Mesodermal cell (in vitro differentiated cells): ENCODE results near the gene FAM83B.

Experiments used
- H3K27ac ChIP-seq: 2 replicates; pipeline ENCODE4 v1.7.0; 2013; ENCODE audit warnings: mild to moderate bottlenecking, low read depth, low read length, moderate library complexity; ENCODE audit not compliant: severe bottlenecking
- H3K36me3 ChIP-seq: 2 replicates; pipeline ENCODE4 v1.7.1; 2013; ENCODE audit warnings: mild to moderate bottlenecking, low read length, moderate library complexity; ENCODE audit not compliant: control insufficient read depth, insufficient read depth
- H3K4me1 ChIP-seq: one replicate; pipeline ENCODE4 v1.7.1; 2013; ENCODE audit warnings: mild to moderate bottlenecking, low read length; ENCODE audit not compliant: insufficient read depth, control insufficient read depth, poor library complexity, severe bottlenecking
- H3K4me3 ChIP-seq: 2 replicates; pipeline ENCODE4 v1.7.0; 2013; ENCODE audit warnings: low read length, control low read depth, mild to moderate bottlenecking; ENCODE audit not compliant: insufficient read depth, poor library complexity, severe bottlenecking; ENCODE audit errors: extremely low read depth
- H3K9me3 ChIP-seq: 2 replicates; pipeline ENCODE4 v1.7.1; 2013; ENCODE audit warnings: mild to moderate bottlenecking, low read length, moderate library complexity; ENCODE audit not compliant: control insufficient read depth
- WGBS, 2 experiments: methylation state at CpG; one replicate each; pipeline ENCODE4 v1.1.5; 2013; ENCODE audit warnings: missing lambda C conversion rate in 2 of 2; ENCODE audit not compliant: insufficient coverage in 2 of 2; 5-methylcytosine and 5-hydroxymethylcytosine counted together

Gene FAM83B

DNA sequence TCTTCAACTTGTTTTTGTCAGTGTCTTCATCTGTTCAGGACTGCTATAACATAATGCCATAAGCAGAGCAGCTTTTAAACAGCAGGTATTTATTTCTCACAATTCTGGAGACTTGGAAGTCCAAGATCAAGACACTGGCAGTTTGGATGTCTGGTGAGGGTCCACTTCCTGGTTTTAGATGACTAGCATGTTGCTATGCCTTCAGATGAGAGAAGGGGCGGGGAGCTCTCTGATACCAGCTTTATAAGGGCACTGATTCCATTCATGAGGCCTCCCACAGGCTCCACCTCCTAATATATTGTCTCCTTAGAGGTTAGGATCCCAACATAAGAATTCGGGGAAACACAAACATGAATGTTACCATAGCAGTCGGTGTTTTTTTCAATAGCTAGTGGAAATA lies 52.9 kb downstream of the FAM83B start:
- Histone ChIP-seq H3K27ac (no peak overlapping the region), H3K4me3 (no peak overlapping the region), H3K4me1 (no peaks in the 10 kb centered on the region), H3K9me3 (no peaks in the 10 kb centered on the region), H3K36me3 (no peaks in the 10 kb centered on the region)
- 100% methylated on average over 2 of the region's 3 CpGs for WGBS, 2 experiments

- Histone ChIP-seq H3K4me3 (no peak overlapping the region), H3K9me3 (no peaks in the 10 kb centered on the region), H3K4me1 (no peaks in the 10 kb centered on the region), H3K27ac (no peak overlapping the region), H3K36me3 (no peaks in the 10 kb centered on the region)
Observed at GRCh38 chr6:54899986-54900385, 53.4 kb downstream of the FAM83B start.

DNA sequence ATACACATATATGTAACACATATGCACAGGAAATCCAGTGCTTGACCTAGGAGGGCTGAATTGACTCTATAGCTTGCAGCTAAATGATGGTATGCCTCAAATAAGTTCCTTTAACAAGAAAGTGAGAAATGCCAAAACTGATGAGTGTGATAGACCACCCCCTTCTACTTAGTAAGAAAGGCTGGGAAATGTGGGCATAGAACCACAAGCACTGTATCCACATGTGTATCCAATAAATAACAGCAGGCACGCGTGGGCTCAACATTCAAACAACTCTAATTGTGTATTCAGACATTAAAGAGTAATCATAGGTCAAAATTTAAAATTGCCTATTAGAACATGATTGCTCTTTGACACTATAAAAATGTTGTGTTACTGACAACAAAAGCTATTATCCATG lies 54.1 kb downstream of the FAM83B start:
- no peaks in the 10 kb centered on the region for H3K9me3 ChIP-seq
- no peaks in the 10 kb centered on the region for H3K36me3 ChIP-seq
- no peak overlapping the region for H3K27ac ChIP-seq
- H3K4me3 ChIP-seq = no peak overlapping the region
- no CpG with 5 or more reads among the region's 2 CpGs for WGBS, 2 experiments
- H3K4me1 ChIP-seq = no peaks in the 10 kb centered on the region

DNA sequence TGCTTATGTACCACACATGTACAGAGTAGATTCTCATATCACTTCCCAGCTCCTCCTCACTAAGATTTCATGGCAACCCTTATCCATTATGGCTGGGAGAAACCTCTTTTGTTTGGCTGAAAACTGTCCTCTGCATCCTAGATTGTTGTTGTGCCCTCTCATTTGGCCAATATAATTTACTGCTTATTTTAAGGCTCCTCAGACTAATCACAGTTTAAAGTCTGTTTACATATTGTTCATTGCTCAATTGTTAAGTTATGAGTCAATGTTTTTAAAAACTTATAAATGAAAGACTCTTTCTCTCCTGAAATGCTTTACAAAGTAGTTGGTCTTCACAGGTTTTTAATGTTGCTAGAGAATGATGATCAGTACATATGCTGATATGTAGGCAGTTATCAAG lies 57.3 kb downstream of the FAM83B start:
- H3K9me3 ChIP-seq = no peaks in the 10 kb centered on the region
- H3K27ac ChIP-seq = no peak overlapping the region
- H3K36me3 ChIP-seq = no peaks in the 10 kb centered on the region
- H3K4me1 ChIP-seq = no peaks in the 10 kb centered on the region
- H3K4me3 ChIP-seq = no peak overlapping the region

DNA sequence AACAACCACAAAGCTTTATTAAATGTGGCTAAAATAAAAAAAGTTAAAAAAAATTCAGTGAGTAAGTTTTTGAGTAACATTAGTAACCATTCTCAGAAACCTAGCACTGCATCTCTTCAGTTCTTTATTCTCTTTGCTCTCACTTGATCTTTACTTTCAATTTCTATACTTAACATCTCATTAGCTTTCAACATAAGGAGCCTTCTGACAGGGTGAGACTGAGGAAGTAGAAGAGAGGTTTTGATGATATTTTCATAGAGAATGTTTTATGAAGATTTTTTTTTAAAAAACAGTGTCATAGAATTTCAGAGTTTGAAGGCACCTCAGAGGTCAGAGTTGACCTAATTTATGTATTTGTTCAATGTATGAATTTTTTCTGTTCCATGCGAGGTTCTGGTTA lies 60.8 kb downstream of the FAM83B start:
- H3K9me3 ChIP-seq = no peaks in the 10 kb centered on the region
- WGBS, 2 experiments = 100% methylated on average over 1 of the region's 1 CpG; no CpG with 5 or more reads in 1 of the 2 experiments
- H3K36me3 ChIP-seq = no peaks in the 10 kb centered on the region
- H3K4me3 ChIP-seq = no peak overlapping the region
- H3K27ac ChIP-seq = no peak overlapping the region
- H3K4me1 ChIP-seq = no peaks in the 10 kb centered on the region

DNA sequence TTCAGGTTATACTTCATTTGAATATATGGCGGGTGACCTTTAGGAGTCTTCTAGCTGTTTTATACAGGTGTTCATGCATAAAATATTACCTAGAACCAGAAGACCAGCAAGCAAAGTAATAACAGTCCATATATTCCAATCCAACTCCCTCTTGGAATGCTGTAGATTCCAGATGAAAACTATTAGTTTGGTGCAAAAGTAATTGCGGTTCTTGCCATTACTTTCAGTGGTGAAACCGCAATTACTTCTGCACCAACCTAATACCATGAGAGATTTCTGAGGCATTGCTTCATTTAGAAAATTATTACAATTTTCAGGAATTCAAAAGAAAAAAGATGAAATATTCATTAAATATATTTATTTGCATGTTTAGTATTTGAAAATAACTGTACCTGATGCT lies 62.6 kb downstream of the FAM83B start:
- Histone ChIP-seq H3K4me3 (no peak overlapping the region), H3K36me3 (no peaks in the 10 kb centered on the region), H3K27ac (no peak overlapping the region), H3K4me1 (no peaks in the 10 kb centered on the region), H3K9me3 (no peaks in the 10 kb centered on the region)
- WGBS, 2 experiments = no CpG with 5 or more reads among the region's 3 CpGs

- no peak overlapping the region for H3K4me3 ChIP-seq
- H3K4me1 ChIP-seq = no peaks in the 10 kb centered on the region
- 84 to 85% methylated on average over 3 to 6 of the region's 6 CpGs for WGBS, 2 experiments
- H3K27ac ChIP-seq = no peak overlapping the region
- H3K9me3 ChIP-seq = no peaks in the 10 kb centered on the region
- no peaks in the 10 kb centered on the region for H3K36me3 ChIP-seq
Observed at GRCh38 chr6:54910431-54910884, 63.9 kb downstream of the FAM83B start.

DNA sequence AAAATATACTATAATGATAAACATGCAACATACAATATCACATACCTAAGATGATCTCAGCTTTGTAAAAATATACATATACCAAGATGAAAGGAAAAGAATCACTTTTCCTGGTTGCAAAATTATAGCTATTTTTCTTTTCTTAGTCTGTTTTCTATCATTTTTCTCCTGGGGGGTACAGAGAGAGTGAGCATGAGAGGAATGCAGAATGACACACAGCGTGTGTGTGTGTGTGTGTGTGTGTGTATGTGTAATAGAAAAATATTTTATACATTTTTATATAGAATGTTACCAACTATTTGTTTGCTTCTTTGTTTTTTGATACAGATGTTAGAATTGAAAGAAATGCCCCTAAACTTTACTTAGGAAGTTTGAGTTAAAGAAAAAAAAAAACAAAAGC lies 64.3 kb downstream of the FAM83B start:
- no peak overlapping the region for H3K27ac ChIP-seq
- no CpG with 5 or more reads among the region's 1 CpG for WGBS, 2 experiments
- H3K4me3 ChIP-seq = no peak overlapping the region
- H3K9me3 ChIP-seq = no peaks in the 10 kb centered on the region
- H3K4me1 ChIP-seq = no peaks in the 10 kb centered on the region
- no peaks in the 10 kb centered on the region for H3K36me3 ChIP-seq

DNA sequence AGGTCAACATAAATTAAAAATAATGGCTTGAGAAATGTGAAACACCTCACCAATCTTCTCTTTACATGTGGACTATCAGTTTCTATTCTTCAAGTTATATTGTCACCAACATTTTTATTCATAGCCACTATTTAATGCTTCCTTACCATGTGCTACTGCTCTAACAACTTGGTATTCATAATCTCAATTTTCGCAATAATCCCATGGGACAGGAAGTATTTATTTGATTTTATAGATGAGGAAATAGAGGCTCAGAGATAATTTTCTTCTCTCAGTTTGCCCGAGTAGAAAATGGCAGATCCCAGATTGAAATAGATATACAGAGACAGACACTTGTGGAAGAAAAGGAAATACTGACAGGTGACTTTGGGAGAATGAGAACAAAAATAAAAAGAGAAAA lies 66.6 kb downstream of the FAM83B start:
- WGBS, 2 experiments = 83 to 100% methylated on average over 1 of the region's 2 CpGs
- Histone ChIP-seq H3K4me1 (no peaks in the 10 kb centered on the region), H3K9me3 (no peaks in the 10 kb centered on the region), H3K27ac (no peak overlapping the region), H3K4me3 (no peak overlapping the region), H3K36me3 (no peaks in the 10 kb centered on the region)

- H3K4me1 ChIP-seq = no peaks in the 10 kb centered on the region
- no peaks in the 10 kb centered on the region for H3K9me3 ChIP-seq
- H3K27ac ChIP-seq = no peak overlapping the region
- no peak overlapping the region for H3K4me3 ChIP-seq
- H3K36me3 ChIP-seq = no peaks in the 10 kb centered on the region
Observed at GRCh38 chr6:54916858-54917257, 70.3 kb downstream of the FAM83B start.

GRCh38 chr6:54920628-54921027 lies 74.1 kb downstream of the FAM83B start:
- WGBS, 2 experiments = 100% methylated on average over 1 of the region's 1 CpG; no CpG with 5 or more reads in 1 of the 2 experiments

GRCh38 chr6:54921891-54922290 lies 75.3 kb downstream of the FAM83B start:
- Histone ChIP-seq H3K36me3 (no peaks in the 10 kb centered on the region), H3K4me3 (no peak overlapping the region), H3K9me3 (no peaks in the 10 kb centered on the region), H3K27ac (no peak overlapping the region), H3K4me1 (no peaks in the 10 kb centered on the region)
- no CpG with 5 or more reads among the region's 1 CpG for WGBS, 2 experiments

More at GRCh38 chr6:54920628-54921027, 74.1 kb downstream of the FAM83B start:
- Histone ChIP-seq H3K4me3 (no peak overlapping the region), H3K9me3 (no peaks in the 10 kb centered on the region), H3K4me1 (no peaks in the 10 kb centered on the region), H3K36me3 (no peaks in the 10 kb centered on the region), H3K27ac (no peak overlapping the region)
